GM12801 (cell line): ENCODE data around the gene SULT4A1.

Source experiments
- CTCF ChIP-seq: IDR thresholded peaks from one replicate; pipeline ENCODE4 v1.5.1; 2011; ENCODE audit warnings: control low read depth; ENCODE audit not compliant: insufficient read length; ENCODE audit errors: extremely low read depth

SULT4A1 gene

GRCh38 chr22:43855431-43855830 is 6.9 kb downstream of the SULT4A1 start:
- no peak for TF ChIP-seq CTCF

GRCh38 chr22:43854786-43855271 is 7.5 kb downstream of the SULT4A1 start:
- TF ChIP-seq CTCF: no peak

- no peak for TF ChIP-seq CTCF
Observed at GRCh38 chr22:43854121-43854785, 8.1 kb downstream of the SULT4A1 start.

- TF ChIP-seq CTCF: no peak
Observed at GRCh38 chr22:43853328-43853931, 8.9 kb downstream of the SULT4A1 start.

GRCh38 chr22:43852573-43853327 is 9.6 kb downstream of the SULT4A1 start:
- TF ChIP-seq CTCF: no peak

- no peak for TF ChIP-seq CTCF
Observed at GRCh38 chr22:43851979-43852307, 10.4 kb downstream of the SULT4A1 start.
